WTC11 (cell line): ENCODE measurements around the gene OR10A6. TPM values are rescaled to one million over a fixed set of nuclear protein-coding genes. Genes with fewer than 3 reads are reported as not detected.

Experiments used
- ATAC-seq: fragments of 200-7000 bp; cut with Tn5 transposase; 2 replicates; pipeline ENCODE4 v1.10.0; 2021; ENCODE audit warnings: mild to moderate bottlenecking, moderate library complexity
- Bru-seq: library from RNA; stranded (reverse); fragments of 400-500 nt; gene quantifications from one replicate; lab custom pipeline; 2021; lab: Mats Ljungman, UMichigan
- CTCF ChIA-PET: fragments of 300-600 bp; sonication (Branson Sonifier 250); formaldehyde crosslinking; loops from one replicate; lab custom pipeline; 2021; ENCODE audit warnings: antibody characterized with exemption; lab: Charles Lee
- POLR2A ChIA-PET: fragments of 350-600 bp; sonication (Branson Sonifier 250); formaldehyde crosslinking; loops from one replicate; lab custom pipeline; 2021; ENCODE audit warnings: antibody characterized with exemption; lab: Charles Lee
- DNase-seq: peaks from one replicate; pipeline ENCODE4 v3.0.0; 2021; ENCODE audit warnings: low spot score
- H3K27ac Mint-ChIP-seq: 2 replicates; pipeline ENCODE4 v1.8.0; 2021; ENCODE audit warnings: mixed read lengths
- H3K27me3 Mint-ChIP-seq: 2 replicates; pipeline ENCODE4 v1.8.0; 2021; ENCODE audit warnings: low read depth, mild to moderate bottlenecking, moderate library complexity, mixed read lengths
- H3K36me3 Mint-ChIP-seq: 2 replicates; pipeline ENCODE4 v1.8.0; 2021; ENCODE audit warnings: mixed read lengths
- H3K4me1 Mint-ChIP-seq: 2 replicates; pipeline ENCODE4 v1.8.0; 2022; ENCODE audit warnings: mixed read lengths
- H3K4me3 Mint-ChIP-seq: 2 replicates; pipeline ENCODE4 v1.8.0; 2021; ENCODE audit warnings: mild to moderate bottlenecking, moderate library complexity, mixed read lengths
- H3K9me3 Mint-ChIP-seq: 2 replicates; pipeline ENCODE4 v1.8.0; 2021; ENCODE audit warnings: mixed read lengths
- CBFB ChIP-seq: sonication (generic); formaldehyde crosslinking; IDR thresholded peaks from 2 replicates; pipeline ENCODE4 v1.8.1; 2022; ENCODE audit warnings: mild to moderate bottlenecking, low read depth, missing genetic modification reagents
- ELF4 ChIP-seq: sonication (generic); formaldehyde crosslinking; IDR thresholded peaks from 2 replicates; pipeline ENCODE4 v1.8.1; 2022; ENCODE audit warnings: low read depth, mild to moderate bottlenecking, moderate library complexity, missing genetic modification reagents
- EMX1 ChIP-seq: fragments of 250-450 bp; sonication (Bioruptor Pico); IDR thresholded peaks from 2 replicates; pipeline ENCODE4 v1.8.0; 2021; ENCODE audit warnings: mild to moderate bottlenecking
- GTF2I ChIP-seq: fragments of 250-450 bp; sonication (Bioruptor Pico); conservative IDR thresholded peaks from 2 replicates; pipeline ENCODE4 v1.4.0; 2021; ENCODE audit warnings: mild to moderate bottlenecking
- IRF2 ChIP-seq: sonication (generic); formaldehyde crosslinking; IDR thresholded peaks from 2 replicates; pipeline ENCODE4 v1.8.0; 2022; ENCODE audit warnings: low read depth, missing genetic modification reagents, borderline replicate concordance
- JUN ChIP-seq: sonication (generic); formaldehyde crosslinking; IDR thresholded peaks from 2 replicates; pipeline ENCODE4 v1.8.0; 2023; ENCODE audit warnings: mild to moderate bottlenecking, missing genetic modification reagents
- KAT7 ChIP-seq: sonication (generic); formaldehyde crosslinking; IDR thresholded peaks from 2 replicates; pipeline ENCODE4 v1.8.1; 2023; ENCODE audit warnings: missing genetic modification reagents, mild to moderate bottlenecking, borderline replicate concordance
- MLX ChIP-seq: sonication (generic); formaldehyde crosslinking; IDR thresholded peaks from 2 replicates; pipeline ENCODE4 v1.8.1; 2023; ENCODE audit warnings: mild to moderate bottlenecking, missing genetic modification reagents, moderate library complexity
- MXD4 ChIP-seq: fragments of 250-450 bp; sonication (Bioruptor Pico); IDR thresholded peaks from 2 replicates; pipeline ENCODE4 v1.8.0; 2021; ENCODE audit warnings: mild to moderate bottlenecking, moderate library complexity, borderline replicate concordance
- NR1H2 ChIP-seq: sonication (generic); formaldehyde crosslinking; IDR thresholded peaks from 2 replicates; pipeline ENCODE4 v1.9.0; 2021; ENCODE audit warnings: mild to moderate bottlenecking, moderate library complexity, missing genetic modification reagents
- NR3C1 ChIP-seq: sonication (generic); formaldehyde crosslinking; conservative IDR thresholded peaks from 2 replicates; pipeline ENCODE4 v1.8.1; 2023; ENCODE audit warnings: low read depth, mild to moderate bottlenecking, missing genetic modification reagents
- SMAD3 ChIP-seq: sonication (generic); formaldehyde crosslinking; IDR thresholded peaks from 2 replicates; pipeline ENCODE4 v1.8.0; 2022; ENCODE audit warnings: missing genetic modification reagents, mild to moderate bottlenecking, borderline replicate concordance
- TP53 ChIP-seq: sonication (generic); formaldehyde crosslinking; IDR thresholded peaks from 2 replicates; pipeline ENCODE4 v1.8.1; 2023; ENCODE audit warnings: mild to moderate bottlenecking, missing genetic modification reagents
- USF1 ChIP-seq: sonication (generic); formaldehyde crosslinking; IDR thresholded peaks from 2 replicates; pipeline ENCODE4 v1.8.0; 2022; ENCODE audit warnings: mild to moderate bottlenecking, missing genetic modification reagents
- USF2 ChIP-seq: sonication (generic); formaldehyde crosslinking; IDR thresholded peaks from 2 replicates; pipeline ENCODE4 v1.8.1; 2023; ENCODE audit warnings: mild to moderate bottlenecking, missing genetic modification reagents, moderate library complexity
- ZBTB21 ChIP-seq: sonication (generic); formaldehyde crosslinking; IDR thresholded peaks from 2 replicates; pipeline ENCODE4 v1.8.1; 2023; ENCODE audit warnings: mild to moderate bottlenecking, missing genetic modification reagents, borderline replicate concordance
- ZNF138 ChIP-seq: sonication (generic); formaldehyde crosslinking; conservative IDR thresholded peaks from 2 replicates; pipeline ENCODE4 v1.8.1; 2022; ENCODE audit warnings: mild to moderate bottlenecking, moderate library complexity, missing genetic modification reagents
- ZNF232 ChIP-seq: sonication (generic); formaldehyde crosslinking; IDR thresholded peaks from 2 replicates; pipeline ENCODE4 v1.8.0; 2022; ENCODE audit warnings: mild to moderate bottlenecking, missing genetic modification reagents
- ZNF416 ChIP-seq: fragments of 250-450 bp; sonication (Bioruptor Pico); IDR thresholded peaks from 2 replicates; pipeline ENCODE4 v1.9.0; 2021; ENCODE audit warnings: mild to moderate bottlenecking, inconsistent platforms
- long read RNA-seq, 3 experiments: library from RNA in 1 of 3; library from capped mRNA in 1 of 3; library from polyadenylated mRNA in 1 of 3; unstranded in 2 of 3; stranded (forward) in 1 of 3; transcript quantifications; one replicate each; pipeline ENCODE4 v2.0.0, GENCODE V29; 2021
- total RNA-seq: library from RNA; stranded (reverse); gene quantifications from 3 replicates; pipeline ENCODE4 v1.2.3, GENCODE V29; 2021
- TF ChIP-seq, protein P1 (sequence below): sonication (generic); formaldehyde crosslinking; IDR thresholded peaks from 2 replicates; pipeline ENCODE4 v1.8.0; 2022; ENCODE audit warnings: mild to moderate bottlenecking, missing genetic modification reagents
- TF ChIP-seq, protein P2 (sequence below): sonication (generic); formaldehyde crosslinking; IDR thresholded peaks from 2 replicates; pipeline ENCODE4 v1.8.1; 2023; ENCODE audit warnings: mild to moderate bottlenecking, missing genetic modification reagents, borderline replicate concordance
- TF ChIP-seq, protein P3 (sequence below): fragments of 250-450 bp; sonication (Bioruptor Pico); conservative IDR thresholded peaks from 2 replicates; pipeline ENCODE4 v1.9.0; 2021; ENCODE audit warnings: mild to moderate bottlenecking

OR10A6 gene
- total RNA-seq: not detected in 3 replicates
- Bru-seq, nascent RNA: percentile 1 among the genes with signal in this experiment
- long read RNA-seq, experiment 1: 0 reads
- long read RNA-seq, experiment 2: 0 reads
- long read RNA-seq, experiment 3: 0 reads

- DNase-seq (no peak), ATAC-seq (no peak)
- H3K36me3 Mint-ChIP-seq: peaks cover 4% of the 10 kb centered on the region
- H3K4me1 Mint-ChIP-seq: no peaks in the 10 kb centered on the region
- no peak within 1 kb of the TSS for H3K4me3 Mint-ChIP-seq
- peaks cover 10% of the 10 kb centered on the region for H3K9me3 Mint-ChIP-seq
- no peaks in the 10 kb centered on the region for H3K27me3 Mint-ChIP-seq
- H3K27ac Mint-ChIP-seq: no peak within 1 kb of the TSS
- TF ChIP-seq JUN (CRISPR knock-in tag): no peak
- no peak for TF ChIP-seq ZNF416 (CRISPR knock-in tag)
- no peak for TF ChIP-seq MLX (CRISPR knock-in tag)
- TF ChIP-seq GTF2I: no peak
- no peak for TF ChIP-seq SMAD3 (CRISPR knock-in tag)
- no peak for TF ChIP-seq IRF2
- no peak for TF ChIP-seq USF2 (CRISPR knock-in tag)
- TF ChIP-seq EMX1: no peak
- TF ChIP-seq ZNF232 (CRISPR knock-in tag): no peak
- TF ChIP-seq USF1 (CRISPR knock-in tag): no peak
- TF ChIP-seq NR3C1 (CRISPR knock-in tag): no peak
- no peak for TF ChIP-seq KAT7 (CRISPR knock-in tag)
- ChIA-PET CTCF (no interaction called here), POLR2A (no interaction called here)
Measured at GRCh38 chr11:7931168-7931567, at the start of gene OR10A6. Gene OR10A6, minus strand, starts transcription at chr11:7931268. Its CDS starts 2,606 bp downstream, at chr11:7928662.

DNA sequence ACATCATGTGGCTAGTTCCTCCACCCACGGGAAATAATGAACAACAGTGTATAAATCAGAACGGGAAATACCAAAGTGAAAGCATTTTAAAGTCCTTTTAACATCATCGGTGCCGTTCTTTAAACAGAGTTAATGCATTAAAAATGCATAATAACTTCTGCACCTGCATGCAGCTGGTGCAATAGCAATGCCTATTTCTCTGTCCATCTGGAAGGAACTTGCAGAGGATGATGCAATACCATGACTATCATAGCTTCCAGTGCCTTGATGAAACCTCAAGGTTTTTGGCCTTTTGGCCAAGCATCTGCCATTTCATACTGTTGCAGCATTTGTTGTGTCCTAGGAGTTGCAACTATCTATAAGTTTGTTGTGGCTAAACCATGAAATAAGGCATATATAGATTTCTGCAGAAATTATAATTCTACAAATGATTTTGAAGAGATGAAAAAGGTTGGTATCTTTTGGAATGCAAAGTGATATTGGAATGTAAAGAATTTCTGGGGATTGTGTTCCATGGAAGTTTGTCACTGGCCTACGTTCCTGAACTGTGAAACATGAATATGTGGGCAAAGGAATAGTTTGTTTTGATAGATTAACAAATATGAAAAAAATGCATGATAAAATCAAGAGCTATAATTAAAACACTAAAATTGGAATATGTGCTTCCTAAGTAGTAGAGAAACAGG, 46.3 kb upstream of the OR10A6 start:
- ChIA-PET POLR2A (no interaction called here), CTCF (interaction anchor here (2.1 to 5.6 kb wide), 2 partner anchors 9 to 72 kb away, joined by 10 to 37 read pairs; partner anchors contain the start of gene EIF3F)
- Mint-ChIP-seq H3K4me3 (no peak overlapping the region), H3K27ac (peak overlapping the region; percentile 89), H3K27me3 (no peaks in the 10 kb centered on the region), H3K36me3 (no peaks in the 10 kb centered on the region), H3K4me1 (peaks cover 20% of the 10 kb centered on the region), H3K9me3 (no peaks in the 10 kb centered on the region)
- no peak for DNase-seq
- no peak for ATAC-seq
- TF ChIP-seq TP53 (CRISPR knock-in tag) (no peak), ELF4 (no peak), MXD4 (CRISPR knock-in tag) (no peak), IRF2 (no peak), CBFB (CRISPR knock-in tag) (no peak), MLX (CRISPR knock-in tag) (no peak)
- TF ChIP-seq, protein P1, sequence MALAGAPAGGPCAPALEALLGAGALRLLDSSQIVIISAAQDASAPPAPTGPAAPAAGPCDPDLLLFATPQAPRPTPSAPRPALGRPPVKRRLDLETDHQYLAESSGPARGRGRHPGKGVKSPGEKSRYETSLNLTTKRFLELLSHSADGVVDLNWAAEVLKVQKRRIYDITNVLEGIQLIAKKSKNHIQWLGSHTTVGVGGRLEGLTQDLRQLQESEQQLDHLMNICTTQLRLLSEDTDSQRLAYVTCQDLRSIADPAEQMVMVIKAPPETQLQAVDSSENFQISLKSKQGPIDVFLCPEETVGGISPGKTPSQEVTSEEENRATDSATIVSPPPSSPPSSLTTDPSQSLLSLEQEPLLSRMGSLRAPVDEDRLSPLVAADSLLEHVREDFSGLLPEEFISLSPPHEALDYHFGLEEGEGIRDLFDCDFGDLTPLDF (CRISPR knock-in tag): no peak

DNA sequence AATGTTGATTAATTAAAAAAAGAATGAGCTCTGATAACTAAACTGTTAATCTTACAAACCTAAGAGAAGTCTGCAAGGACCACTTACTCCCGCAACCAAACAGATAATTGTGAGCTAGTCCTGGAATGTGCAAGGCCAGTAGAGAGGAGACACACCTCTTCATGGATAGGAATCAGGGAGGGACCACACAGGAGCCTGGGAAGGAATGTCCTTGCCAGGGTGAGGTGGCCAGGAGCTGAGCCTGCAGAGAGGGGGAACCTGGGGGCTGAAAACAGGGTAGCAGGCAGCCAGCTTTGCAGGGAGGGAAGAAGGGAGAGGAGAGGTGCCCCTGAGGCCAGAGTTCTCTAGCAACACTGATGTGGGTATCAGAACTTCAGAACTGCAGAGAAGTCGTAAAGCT, 43.6 kb upstream of the OR10A6 start:
- no peaks in the 10 kb centered on the region; the same call in 1 of the 2 replicates for H3K27me3 Mint-ChIP-seq
- no peak overlapping the region for H3K4me3 Mint-ChIP-seq
- CTCF ChIA-PET: interaction anchor here (0.6 to 5.6 kb wide), 4 partner anchors 12 to 82 kb away, joined by 3 to 37 read pairs (median 3); partner anchors contain the start of gene EIF3F
- ATAC-seq: peak; percentile 59
- peak overlapping the region; percentile 83 for H3K27ac Mint-ChIP-seq
- POLR2A ChIA-PET: no interaction called here
- H3K9me3 Mint-ChIP-seq: peaks cover 12% of the 10 kb centered on the region
- DNase-seq: peak; percentile 23
- H3K36me3 Mint-ChIP-seq: peaks cover 6% of the 10 kb centered on the region
- peaks cover 30% of the 10 kb centered on the region for H3K4me1 Mint-ChIP-seq
- TF ChIP-seq, protein P2, sequence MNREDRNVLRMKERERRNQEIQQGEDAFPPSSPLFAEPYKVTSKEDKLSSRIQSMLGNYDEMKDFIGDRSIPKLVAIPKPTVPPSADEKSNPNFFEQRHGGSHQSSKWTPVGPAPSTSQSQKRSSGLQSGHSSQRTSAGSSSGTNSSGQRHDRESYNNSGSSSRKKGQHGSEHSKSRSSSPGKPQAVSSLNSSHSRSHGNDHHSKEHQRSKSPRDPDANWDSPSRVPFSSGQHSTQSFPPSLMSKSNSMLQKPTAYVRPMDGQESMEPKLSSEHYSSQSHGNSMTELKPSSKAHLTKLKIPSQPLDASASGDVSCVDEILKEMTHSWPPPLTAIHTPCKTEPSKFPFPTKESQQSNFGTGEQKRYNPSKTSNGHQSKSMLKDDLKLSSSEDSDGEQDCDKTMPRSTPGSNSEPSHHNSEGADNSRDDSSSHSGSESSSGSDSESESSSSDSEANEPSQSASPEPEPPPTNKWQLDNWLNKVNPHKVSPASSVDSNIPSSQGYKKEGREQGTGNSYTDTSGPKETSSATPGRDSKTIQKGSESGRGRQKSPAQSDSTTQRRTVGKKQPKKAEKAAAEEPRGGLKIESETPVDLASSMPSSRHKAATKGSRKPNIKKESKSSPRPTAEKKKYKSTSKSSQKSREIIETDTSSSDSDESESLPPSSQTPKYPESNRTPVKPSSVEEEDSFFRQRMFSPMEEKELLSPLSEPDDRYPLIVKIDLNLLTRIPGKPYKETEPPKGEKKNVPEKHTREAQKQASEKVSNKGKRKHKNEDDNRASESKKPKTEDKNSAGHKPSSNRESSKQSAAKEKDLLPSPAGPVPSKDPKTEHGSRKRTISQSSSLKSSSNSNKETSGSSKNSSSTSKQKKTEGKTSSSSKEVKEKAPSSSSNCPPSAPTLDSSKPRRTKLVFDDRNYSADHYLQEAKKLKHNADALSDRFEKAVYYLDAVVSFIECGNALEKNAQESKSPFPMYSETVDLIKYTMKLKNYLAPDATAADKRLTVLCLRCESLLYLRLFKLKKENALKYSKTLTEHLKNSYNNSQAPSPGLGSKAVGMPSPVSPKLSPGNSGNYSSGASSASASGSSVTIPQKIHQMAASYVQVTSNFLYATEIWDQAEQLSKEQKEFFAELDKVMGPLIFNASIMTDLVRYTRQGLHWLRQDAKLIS (CRISPR knock-in tag): no peak
- TF ChIP-seq, protein P3, sequence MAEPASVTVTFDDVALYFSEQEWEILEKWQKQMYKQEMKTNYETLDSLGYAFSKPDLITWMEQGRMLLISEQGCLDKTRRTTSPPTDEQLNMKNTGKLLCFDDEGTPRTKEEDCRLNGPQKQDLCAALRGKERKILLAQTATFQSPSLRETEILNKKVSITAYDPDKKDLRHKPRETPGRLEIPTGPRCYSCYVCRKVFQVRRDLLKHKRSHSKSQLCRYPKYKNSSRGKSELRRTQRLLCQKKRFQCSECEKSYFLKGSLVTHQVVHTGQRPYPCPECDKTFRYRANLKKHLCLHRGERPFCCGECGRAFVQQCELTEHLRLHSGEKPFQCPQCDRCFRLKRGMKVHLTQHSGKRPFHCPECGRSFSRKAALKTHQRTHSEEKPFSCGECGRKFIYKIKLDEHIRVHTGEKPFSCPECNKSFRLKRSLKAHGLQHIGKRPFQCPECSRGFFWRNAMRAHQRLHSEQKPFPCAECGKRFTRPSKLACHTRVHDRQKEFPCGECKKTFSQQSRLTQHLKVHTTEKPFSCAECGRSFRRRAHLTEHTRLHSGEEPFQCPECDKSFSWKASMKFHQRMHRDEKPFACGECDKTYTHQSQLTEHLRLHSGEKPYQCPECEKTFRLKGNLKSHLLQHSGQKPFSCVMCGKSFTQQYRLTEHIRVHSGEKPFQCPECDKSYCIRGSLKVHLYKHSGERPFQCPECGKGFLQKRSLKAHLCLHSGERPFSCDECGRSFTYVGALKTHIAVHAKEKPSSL (CRISPR knock-in tag): no peak
- TF ChIP-seq NR1H2 (CRISPR knock-in tag) (no peak), ZBTB21 (no peak), ZNF138 (CRISPR knock-in tag) (no peak)
